Measurements from ENCODE around the gene FNBP1L.
"Not testable (repeated sequence)": the region's sequence is repeated elsewhere in the genome, so short reads cannot be mapped to it uniquely, and the experiment has no call there.

The FNBP1L gene

DNA sequence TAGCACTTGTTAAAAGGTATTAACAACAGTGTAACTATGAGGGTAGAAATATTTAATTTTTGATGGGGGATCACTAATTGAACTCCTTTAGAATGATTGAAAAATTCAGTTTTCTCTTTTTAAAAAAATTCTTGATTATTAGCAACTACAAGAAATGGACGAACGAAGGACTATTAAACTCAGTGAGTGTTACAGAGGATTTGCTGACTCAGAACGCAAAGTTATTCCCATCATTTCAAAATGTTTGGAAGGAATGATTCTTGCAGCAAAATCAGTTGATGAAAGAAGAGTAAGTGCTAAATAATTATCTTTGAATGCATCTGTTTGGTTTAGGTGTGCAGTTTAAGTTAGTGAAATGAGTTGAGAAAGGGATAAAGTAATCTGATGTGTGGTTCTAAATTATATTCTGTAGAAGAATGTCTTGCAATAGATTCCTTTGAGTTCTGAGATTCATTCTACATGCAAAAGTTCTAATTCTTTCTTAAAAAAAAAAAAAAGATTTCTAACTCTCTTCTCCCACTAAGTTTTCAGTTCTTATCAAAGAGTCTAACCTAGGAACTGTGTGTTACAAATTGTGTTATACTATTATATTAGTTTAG is 85.0 kb downstream of the FNBP1L start:
- DNase-seq (ENCODE audit: low read depth in 3 of 3) = no peak

DNA sequence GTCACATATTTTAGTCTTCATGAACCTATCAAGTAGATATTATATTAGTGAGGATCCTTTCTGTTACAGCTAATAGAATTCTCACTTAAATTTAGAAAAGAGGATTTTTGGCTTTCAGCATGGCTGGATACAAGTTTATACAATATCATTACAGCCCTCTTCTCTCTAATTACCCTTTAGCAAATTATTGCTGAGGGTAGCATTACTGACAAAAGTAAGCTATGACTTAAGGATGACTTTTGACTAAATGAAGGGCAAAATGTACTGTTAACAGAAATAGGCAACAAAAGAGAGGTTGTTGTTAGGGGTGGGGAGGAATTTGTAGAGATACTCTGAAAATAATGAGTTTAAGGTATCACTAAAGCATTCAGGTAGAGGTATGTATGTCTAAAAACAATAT is 85.8 kb downstream of the FNBP1L start:
- DNase-seq (ENCODE audit: low read depth in 3 of 3) = no peak

DNA sequence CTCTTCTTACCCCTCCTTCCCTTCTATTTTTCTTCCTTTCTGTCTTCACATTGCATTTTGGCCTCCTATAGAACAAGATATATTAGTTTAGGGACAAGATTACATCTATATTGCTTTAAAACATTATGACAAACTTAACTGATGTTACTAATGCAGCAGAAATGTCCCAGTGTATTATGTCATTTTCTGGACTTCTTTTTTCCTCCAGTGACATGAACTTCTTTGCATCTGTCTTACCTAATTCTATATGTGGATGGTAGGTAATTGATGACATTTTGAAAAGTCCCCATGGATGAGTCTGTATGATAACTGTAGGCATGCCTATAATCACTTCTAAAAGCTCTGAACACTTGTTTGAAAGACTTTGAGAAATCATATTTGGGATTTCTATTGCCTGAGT is 89.5 kb downstream of the FNBP1L start:
- DNase-seq (ENCODE audit: low read depth in 3 of 3) = no peak

DNA sequence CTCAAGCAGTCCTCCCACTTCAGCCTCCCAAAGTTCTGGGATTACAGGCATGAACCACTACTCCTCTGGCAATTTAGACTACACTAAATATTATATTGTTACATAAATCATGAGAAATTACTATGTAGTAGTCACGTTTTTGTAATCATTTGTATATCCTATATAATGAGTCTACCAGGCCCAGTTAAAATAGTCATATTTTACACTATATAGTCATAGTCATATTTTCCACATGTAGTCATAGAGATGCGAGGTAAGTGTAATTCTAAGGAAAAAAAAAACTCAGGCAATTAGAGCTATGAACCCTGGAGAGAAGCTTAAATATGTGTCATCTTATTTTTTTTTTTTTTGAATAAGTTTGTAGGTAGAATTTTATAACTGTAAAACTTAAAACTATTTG is 90.0 kb downstream of the FNBP1L start:
- DNase-seq (ENCODE audit: low read depth in 3 of 3) = no peak

DNA sequence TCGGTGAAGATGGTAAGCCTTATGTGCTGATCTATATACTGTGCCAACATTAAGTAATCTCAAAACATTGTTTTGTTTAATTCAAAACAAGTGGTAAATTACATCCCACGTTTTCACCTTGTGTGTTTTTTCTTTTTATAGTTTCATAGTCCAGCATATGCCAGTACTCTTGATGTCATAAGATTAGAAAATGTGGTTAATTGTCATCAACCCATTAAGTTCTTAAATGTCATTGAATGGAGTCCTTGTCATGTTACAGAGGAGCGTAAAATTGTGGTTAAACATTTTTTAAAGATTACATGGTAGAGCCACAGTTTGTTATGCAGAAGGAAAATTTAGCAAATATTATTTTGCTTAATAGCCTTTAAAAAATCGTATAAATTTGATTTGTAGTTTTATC is 93.1 kb downstream of the FNBP1L start:
- DNase-seq (ENCODE audit: low read depth in 3 of 3) = no peak

GRCh38 chr1:93542398-93542797 is 94.5 kb downstream of the FNBP1L start:
- no peak for DNase-seq (ENCODE audit: low read depth in 3 of 3)

- DNase-seq (ENCODE audit: low read depth in 3 of 3) = no peak
These were observed 98.4 kb downstream of the FNBP1L start for GRCh38 chr1:93546162-93546863.

- DNase-seq (ENCODE audit: low read depth in 3 of 3) = no peak
These were observed 101.2 kb downstream of the FNBP1L start for GRCh38 chr1:93549131-93549530.

- no peak for DNase-seq (ENCODE audit: low read depth in 3 of 3)
These were observed 101.9 kb downstream of the FNBP1L start for GRCh38 chr1:93549811-93550210.

DNA sequence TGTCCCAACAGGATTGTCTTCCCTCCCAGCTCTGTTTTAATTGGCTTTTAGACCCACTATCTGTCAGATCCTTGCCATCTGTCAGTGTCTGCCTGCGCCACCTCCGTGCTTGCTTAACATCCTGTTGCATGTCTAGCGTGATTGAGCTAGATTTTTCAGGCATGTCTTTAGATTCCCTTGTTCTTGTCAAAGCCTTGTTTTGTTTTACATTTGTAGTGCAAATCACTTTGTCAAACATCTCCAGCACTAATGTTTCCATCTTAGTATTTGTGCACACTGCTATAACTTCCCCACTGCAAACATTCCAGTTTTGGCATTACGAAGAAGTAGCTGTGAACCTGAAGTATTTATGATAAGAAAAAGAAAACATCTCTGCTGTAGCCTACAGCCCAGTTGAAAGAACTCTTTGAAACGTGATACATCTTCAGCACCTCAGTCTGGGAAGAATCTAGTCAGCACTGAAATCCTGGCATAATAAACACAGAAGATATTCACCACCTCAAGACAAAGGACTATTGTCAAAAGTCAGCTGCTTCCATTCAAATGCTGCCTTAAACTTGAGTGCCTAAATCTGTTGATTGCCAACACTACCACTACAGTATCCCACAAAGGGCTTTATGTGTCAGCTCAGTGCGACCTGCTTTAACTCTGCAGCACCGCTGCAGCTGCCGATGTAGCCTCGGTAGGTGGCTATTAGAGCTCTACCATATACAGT is 105.0 kb downstream of the FNBP1L start:
- DNase-seq (ENCODE audit: low read depth in 3 of 3) = no peak

- not testable (repeated sequence) for DNase-seq (ENCODE audit: low read depth in 3 of 3)
These were observed 106.1 kb downstream of the FNBP1L start for GRCh38 chr1:93553886-93554490.

GRCh38 chr1:93554883-93555872 is 107.3 kb downstream of the FNBP1L start:
- DNase-seq (ENCODE audit: low read depth in 3 of 3) = no peak

GRCh38 chr1:93556291-93556690 is 108.4 kb downstream of the FNBP1L start:
- DNase-seq (ENCODE audit: low read depth in 3 of 3) = no peak

GRCh38 chr1:93559045-93559444 is 111.1 kb downstream of the FNBP1L start:
- DNase-seq (ENCODE audit: low read depth in 3 of 3) = no peak

GRCh38 chr1:93559695-93560094 is 111.8 kb downstream of the FNBP1L start:
- no peak for DNase-seq (ENCODE audit: low read depth in 3 of 3)

GRCh38 chr1:93565496-93566206 is 117.7 kb downstream of the FNBP1L start:
- DNase-seq (ENCODE audit: low read depth in 3 of 3) = no peak

DNA sequence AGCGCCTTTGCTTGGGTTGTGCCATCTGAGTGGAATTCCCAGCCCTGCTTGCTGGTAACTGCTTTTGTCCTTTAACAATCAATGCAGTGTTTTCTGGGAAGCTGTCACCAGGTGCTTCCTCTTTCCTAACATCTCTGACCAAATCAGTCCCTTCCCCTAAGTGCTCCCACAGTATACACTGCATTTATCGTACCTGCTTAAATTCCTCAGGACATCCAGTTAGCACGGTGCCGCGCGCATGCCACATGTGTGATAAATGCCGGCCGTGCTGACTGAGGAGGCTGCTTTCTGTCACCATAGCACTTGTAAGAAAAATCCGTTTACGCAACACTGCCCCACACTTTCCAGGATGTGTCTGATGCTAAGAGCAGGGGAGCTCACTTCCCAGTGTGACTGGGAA is 118.3 kb downstream of the FNBP1L start:
- DNase-seq (ENCODE audit: low read depth in 3 of 3) = no peak

GRCh38 chr1:93567255-93567918 is 119.5 kb downstream of the FNBP1L start:
- DNase-seq (ENCODE audit: low read depth in 3 of 3) = no peak

GRCh38 chr1:93569489-93569888 is 121.6 kb downstream of the FNBP1L start:
- no peak for DNase-seq (ENCODE audit: low read depth in 3 of 3)

- no peak for DNase-seq (ENCODE audit: low read depth in 3 of 3)
These were observed 123.8 kb downstream of the FNBP1L start for GRCh38 chr1:93571623-93572310.
